HEK293T (cell line): ENCODE data around the gene UTF1.

Experiments used
- CTCF ChIA-PET: fragments of 350-600 bp; formaldehyde crosslinking; extraction: SDS; loops from one replicate; lab custom pipeline; 2021; ENCODE audit warnings: antibody characterized with exemption, inconsistent platforms; lab: Yijun Ruan, JAX
- POLR2A ChIA-PET: fragments of 350-600 bp; formaldehyde crosslinking; extraction: SDS; loops from one replicate; lab custom pipeline; 2020; ENCODE audit warnings: antibody characterized with exemption, inconsistent platforms; lab: Yijun Ruan, JAX
- DNase-seq: peaks from one replicate; pipeline ENCODE4 v3.0.0; 2012; ENCODE audit warnings: mixed read lengths; ENCODE audit errors: extremely low spot score
- ARNT ChIP-seq: fragments of 450-650 bp; IDR thresholded peaks from 2 replicates; pipeline ENCODE4 v1.6.1; 2017; ENCODE audit warnings: mild to moderate bottlenecking
- BHLHE40 ChIP-seq: fragments of 450-650 bp; IDR thresholded peaks from 2 replicates; pipeline ENCODE4 v1.6.1; 2016; ENCODE audit warnings: mild to moderate bottlenecking, moderate library complexity, borderline replicate concordance
- CTBP1 ChIP-seq: fragments of 450-650 bp; IDR thresholded peaks from 2 replicates; pipeline ENCODE4 v1.6.1; 2016; ENCODE audit warnings: borderline replicate concordance
- ELF4 ChIP-seq: fragments of 450-650 bp; IDR thresholded peaks from 2 replicates; pipeline ENCODE4 v1.6.1; 2017; ENCODE audit warnings: antibody characterized with exemption
- FOXA1 ChIP-seq: fragments of 450-650 bp; IDR thresholded peaks from 2 replicates; pipeline ENCODE4 v1.6.1; 2016; ENCODE audit warnings: mild to moderate bottlenecking
- FOXK2 ChIP-seq: fragments of 450-650 bp; IDR thresholded peaks from 2 replicates; pipeline ENCODE4 v1.6.1; 2016; ENCODE audit warnings: mild to moderate bottlenecking
- FOXM1 ChIP-seq: fragments of 450-650 bp; IDR thresholded peaks from 2 replicates; pipeline ENCODE4 v1.6.1; 2017; ENCODE audit warnings: mild to moderate bottlenecking, borderline replicate concordance
- HDGF ChIP-seq: fragments of 450-650 bp; IDR thresholded peaks from 2 replicates; pipeline ENCODE4 v1.6.1; 2017; ENCODE audit warnings: antibody characterized with exemption, borderline replicate concordance
- L3MBTL2 ChIP-seq: fragments of 450-650 bp; conservative IDR thresholded peaks from 2 replicates; pipeline ENCODE4 v1.6.1; 2016; ENCODE audit warnings: mild to moderate bottlenecking
- LEF1 ChIP-seq: fragments of 450-650 bp; IDR thresholded peaks from 2 replicates; pipeline ENCODE4 v1.6.1; 2017; ENCODE audit warnings: mild to moderate bottlenecking, borderline replicate concordance
- NFRKB ChIP-seq: fragments of 450-650 bp; IDR thresholded peaks from 2 replicates; pipeline ENCODE4 v1.6.1; 2016; ENCODE audit warnings: mild to moderate bottlenecking, moderate library complexity
- PKNOX1 ChIP-seq: fragments of 450-650 bp; IDR thresholded peaks from 2 replicates; pipeline ENCODE4 v1.6.1; 2016
- SP1 ChIP-seq: fragments of 450-650 bp; IDR thresholded peaks from 2 replicates; pipeline ENCODE4 v1.6.1; 2017
- SUZ12 ChIP-seq: fragments of 450-650 bp; IDR thresholded peaks from 2 replicates; pipeline ENCODE4 v1.6.1; 2016; ENCODE audit warnings: mild to moderate bottlenecking
- TARDBP ChIP-seq: fragments of 450-650 bp; IDR thresholded peaks from 2 replicates; pipeline ENCODE4 v1.6.1; 2016
- ZNF384 ChIP-seq: fragments of 450-650 bp; IDR thresholded peaks from 2 replicates; pipeline ENCODE4 v1.6.1; 2016

Gene UTF1, protein sequence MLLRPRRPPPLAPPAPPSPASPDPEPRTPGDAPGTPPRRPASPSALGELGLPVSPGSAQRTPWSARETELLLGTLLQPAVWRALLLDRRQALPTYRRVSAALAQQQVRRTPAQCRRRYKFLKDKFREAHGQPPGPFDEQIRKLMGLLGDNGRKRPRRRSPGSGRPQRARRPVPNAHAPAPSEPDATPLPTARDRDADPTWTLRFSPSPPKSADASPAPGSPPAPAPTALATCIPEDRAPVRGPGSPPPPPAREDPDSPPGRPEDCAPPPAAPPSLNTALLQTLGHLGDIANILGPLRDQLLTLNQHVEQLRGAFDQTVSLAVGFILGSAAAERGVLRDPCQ

DNA sequence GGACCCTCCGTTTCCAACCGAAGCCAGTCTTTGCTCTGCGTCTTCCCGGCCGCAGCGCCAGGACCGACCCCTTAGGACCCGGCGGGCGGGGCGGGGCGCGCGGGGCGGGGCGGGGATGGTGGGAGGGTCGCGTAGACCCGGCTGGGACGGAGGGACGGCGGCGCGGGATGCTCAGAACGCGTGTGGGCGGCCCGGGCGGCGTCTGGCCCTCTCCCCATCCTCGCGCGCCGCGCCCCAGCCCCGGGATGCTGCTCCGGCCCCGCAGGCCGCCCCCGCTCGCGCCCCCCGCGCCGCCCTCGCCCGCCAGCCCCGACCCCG lies at the start of gene UTF1:
Gene UTF1, plus strand, starts transcription at position 174 of the 318 bp plus-strand sequence. Its CDS starts 72 bp downstream, at position 246.
- DNase-seq, result peak; percentile 36
- ChIA-PET POLR2A (interaction anchor here (0.7 kb wide), 1 partner anchor 13 kb away, joined by 3 read pairs; no protein-coding TSS in a partner anchor), CTCF (no interaction called here)
- no peak for TF ChIP-seq PKNOX1
- TF ChIP-seq CTBP1, result no peak
- no peak for TF ChIP-seq SP1
- no peak for TF ChIP-seq ARNT
- TF ChIP-seq TARDBP, result no peak
- no peak for TF ChIP-seq FOXK2
- no peak for TF ChIP-seq FOXA1
- TF ChIP-seq BHLHE40, result no peak
- no peak for TF ChIP-seq L3MBTL2
- no peak for TF ChIP-seq ZNF384
- no peak for TF ChIP-seq NFRKB
- TF ChIP-seq LEF1, result no peak
- no peak for TF ChIP-seq ELF4

- no peak for DNase-seq
- ChIA-PET CTCF (no interaction called here), POLR2A (no interaction called here)
- TF ChIP-seq SP1, result no peak
- TF ChIP-seq SUZ12, result no peak
- TF ChIP-seq L3MBTL2, result no peak
Measured at GRCh38 chr10:133180965-133181639, 48.9 kb upstream of the UTF1 start.

GRCh38 chr10:133182190-133182589 lies 47.8 kb upstream of the UTF1 start:
- POLR2A ChIA-PET, result no interaction called here
- DNase-seq, result no peak
- CTCF ChIA-PET, result no interaction called here
- TF ChIP-seq NFRKB (no peak), BHLHE40 (no peak), CTBP1 (no peak), PKNOX1 (no peak), TARDBP (no peak), L3MBTL2 (no peak), FOXM1 (no peak), SUZ12 (no peak), LEF1 (no peak), ZNF384 (no peak), FOXA1 (no peak), FOXK2 (no peak), ELF4 (no peak), SP1 (no peak), HDGF (no peak), ARNT (no peak)

DNA sequence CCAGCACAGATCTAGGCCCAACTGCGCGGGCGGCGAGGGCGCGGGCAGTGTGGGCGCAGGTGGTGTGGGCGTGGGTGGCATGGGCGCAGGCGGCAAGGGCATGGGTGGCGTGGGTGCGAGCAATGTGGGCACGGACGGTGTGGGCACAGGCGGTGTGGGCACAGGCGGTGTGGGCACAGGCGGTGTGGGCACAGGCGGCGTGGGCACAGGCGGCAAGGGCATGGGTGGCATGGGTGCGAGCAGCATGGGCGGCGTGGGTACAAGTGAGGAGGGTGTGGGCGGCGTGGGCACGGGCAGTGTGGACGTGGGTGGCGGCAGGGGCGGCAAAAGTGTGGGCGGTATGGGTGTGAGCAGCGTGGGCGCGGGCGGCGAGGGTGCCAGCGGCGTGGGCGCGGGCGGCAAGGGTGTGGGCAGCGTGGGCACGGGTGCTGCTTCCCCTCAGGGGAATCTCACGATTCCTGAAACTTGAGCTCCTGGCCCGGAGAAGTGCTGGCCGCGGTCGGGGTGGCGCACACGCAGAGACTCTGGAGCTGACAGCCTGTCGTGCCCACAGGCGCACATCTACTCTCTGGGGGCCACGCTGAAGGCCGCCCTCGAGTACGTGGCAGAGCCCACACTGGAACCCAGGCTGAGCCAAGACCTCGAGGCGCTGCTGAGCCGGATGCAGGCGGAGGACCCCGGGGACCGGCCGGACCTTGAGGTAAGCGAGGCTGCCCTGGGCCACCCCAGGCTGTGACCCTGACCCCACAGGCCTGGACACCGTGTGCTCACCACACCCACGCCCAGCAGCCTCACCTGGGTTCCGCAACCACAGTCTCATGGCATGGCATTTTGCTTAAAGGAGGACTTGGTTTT lies 47.0 kb upstream of the UTF1 start:
- no peak for TF ChIP-seq LEF1
- TF ChIP-seq TARDBP, result no peak
- no peak for TF ChIP-seq BHLHE40
- TF ChIP-seq FOXA1, result no peak
- TF ChIP-seq ZNF384, result no peak
- ChIA-PET CTCF (no interaction called here), POLR2A (no interaction called here)
- no peak for DNase-seq

- DNase-seq, result no peak
- CTCF ChIA-PET, result no interaction called here
- TF ChIP-seq FOXA1 (no peak), SUZ12 (no peak)
- POLR2A ChIA-PET, result no interaction called here
Measured at GRCh38 chr10:133183646-133184378, 46.2 kb upstream of the UTF1 start.

DNA sequence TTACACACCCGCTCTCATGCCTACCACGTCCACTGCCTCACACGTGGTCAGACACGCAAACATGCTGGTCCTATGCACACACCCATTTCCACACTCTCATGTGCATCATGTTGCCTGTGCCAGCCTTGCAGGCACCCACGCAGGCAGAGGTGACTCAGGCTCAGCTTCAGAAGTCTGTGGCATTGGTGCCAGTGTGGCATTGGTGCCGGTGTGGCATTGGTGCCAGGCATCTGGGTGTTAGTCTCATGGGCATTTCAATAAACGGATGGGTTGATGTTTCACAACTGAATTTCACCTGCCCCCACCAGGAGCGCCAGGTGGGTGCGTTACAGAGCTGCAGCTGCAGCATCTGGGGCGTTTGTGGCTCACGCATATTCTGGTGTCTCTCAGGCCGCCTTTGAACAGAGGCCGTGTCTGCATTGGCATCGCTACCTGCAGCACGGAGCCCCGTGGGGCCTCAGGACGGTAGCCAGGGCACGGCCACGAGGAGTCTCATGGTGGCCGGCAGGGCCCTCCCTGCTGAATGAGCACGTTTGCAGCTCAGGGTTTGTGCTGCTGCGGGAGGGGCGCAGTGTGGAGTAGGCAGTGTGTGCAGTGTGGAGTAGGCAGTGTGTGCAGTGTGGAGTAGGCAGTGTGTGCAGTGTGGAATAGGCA lies 45.3 kb upstream of the UTF1 start:
- DNase-seq, result no peak
- ChIA-PET POLR2A (no interaction called here), CTCF (no interaction called here)
- no peak for TF ChIP-seq CTBP1
- no peak for TF ChIP-seq SUZ12
- TF ChIP-seq NFRKB, result no peak
- TF ChIP-seq BHLHE40, result no peak
- no peak for TF ChIP-seq PKNOX1
- no peak for TF ChIP-seq ELF4
- no peak for TF ChIP-seq ARNT
- no peak for TF ChIP-seq TARDBP
- no peak for TF ChIP-seq L3MBTL2
- no peak for TF ChIP-seq LEF1
- TF ChIP-seq HDGF, result no peak
